Adrenal gland (tissue), 5 donors: ENCODE results near the gene CPED1.

Experiments used
- POLR2A ChIP-seq, 2 donors: fragments of 450-650 bp; IDR thresholded peaks; one replicate each; pipeline ENCODE4 v1.6.1; 2017; ENCODE audit warnings: antibody characterized with exemption in 2 of 2, mild to moderate bottlenecking in 2 of 2, moderate library complexity in 1 of 2
- TF ChIP-seq, protein P1 (sequence below), 6 experiments: fragments of 450-650 bp in 4 of 6; fragments of 200-600 bp in 2 of 6; sonication (generic) in 1 of 6; IDR thresholded peaks; 1 replicate in 5 of 6; 2 replicates in 1 of 6; pipeline versions ENCODE4 v1.5.1 to v1.8.0; 2016 to 2021; ENCODE audit warnings: antibody characterized with exemption in 6 of 6, mild to moderate bottlenecking in 2 of 6, moderate library complexity in 1 of 6
- donor health status: DM: no; HTN: no; CAD: no.

DNA sequence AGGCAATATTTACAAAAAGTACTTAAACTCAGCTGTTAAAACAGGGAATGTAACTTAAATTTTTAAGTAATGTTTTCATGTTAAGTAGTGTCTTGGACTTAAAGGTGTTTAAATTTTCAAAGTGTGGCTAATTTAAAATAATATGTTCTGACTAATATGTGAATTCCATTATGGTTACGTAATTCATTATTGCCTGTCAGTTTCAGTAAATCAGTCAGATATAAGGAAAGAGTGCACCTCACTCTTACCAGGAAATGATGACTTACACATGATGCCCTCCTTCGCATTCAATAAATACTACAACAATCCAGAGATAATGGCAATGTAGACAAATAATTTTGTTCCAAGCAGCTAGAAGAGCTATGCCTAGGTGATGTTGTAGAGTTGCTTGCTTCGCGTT, 271.3 kb downstream of the CPED1 start:
- TF ChIP-seq, protein P1, sequence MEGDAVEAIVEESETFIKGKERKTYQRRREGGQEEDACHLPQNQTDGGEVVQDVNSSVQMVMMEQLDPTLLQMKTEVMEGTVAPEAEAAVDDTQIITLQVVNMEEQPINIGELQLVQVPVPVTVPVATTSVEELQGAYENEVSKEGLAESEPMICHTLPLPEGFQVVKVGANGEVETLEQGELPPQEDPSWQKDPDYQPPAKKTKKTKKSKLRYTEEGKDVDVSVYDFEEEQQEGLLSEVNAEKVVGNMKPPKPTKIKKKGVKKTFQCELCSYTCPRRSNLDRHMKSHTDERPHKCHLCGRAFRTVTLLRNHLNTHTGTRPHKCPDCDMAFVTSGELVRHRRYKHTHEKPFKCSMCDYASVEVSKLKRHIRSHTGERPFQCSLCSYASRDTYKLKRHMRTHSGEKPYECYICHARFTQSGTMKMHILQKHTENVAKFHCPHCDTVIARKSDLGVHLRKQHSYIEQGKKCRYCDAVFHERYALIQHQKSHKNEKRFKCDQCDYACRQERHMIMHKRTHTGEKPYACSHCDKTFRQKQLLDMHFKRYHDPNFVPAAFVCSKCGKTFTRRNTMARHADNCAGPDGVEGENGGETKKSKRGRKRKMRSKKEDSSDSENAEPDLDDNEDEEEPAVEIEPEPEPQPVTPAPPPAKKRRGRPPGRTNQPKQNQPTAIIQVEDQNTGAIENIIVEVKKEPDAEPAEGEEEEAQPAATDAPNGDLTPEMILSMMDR (IDR thresholded peaks at IDR 0.05), result no peak
- no peak for TF ChIP-seq POLR2A (IDR thresholded peaks at IDR 0.05)
